Transverse colon (tissue), 3 donors: ENCODE results near the gene PHOX2B.
A peak's percentile ranks its signal among the peaks of the same experiment; 100 is the strongest.

ENCODE experiments used
- POLR2A ChIP-seq: fragments of 450-650 bp; IDR thresholded peaks from one replicate; pipeline ENCODE4 v1.6.1; 2016; ENCODE audit warnings: antibody characterized with exemption, mild to moderate bottlenecking, moderate library complexity
- TF ChIP-seq, protein P1 (sequence below), 5 experiments: fragments of 200-600 bp in 3 of 5; fragments of 450-650 bp in 2 of 5; sonication (generic) in 3 of 5; IDR thresholded peaks; 1 replicate in 2 of 5; 2 replicates in 3 of 5; pipeline ENCODE4 v1.5.1; 2016 to 2017; ENCODE audit warnings: antibody characterized with exemption in 5 of 5, inconsistent platforms in 3 of 5, mild to moderate bottlenecking in 2 of 5, moderate library complexity in 1 of 5

DNA sequence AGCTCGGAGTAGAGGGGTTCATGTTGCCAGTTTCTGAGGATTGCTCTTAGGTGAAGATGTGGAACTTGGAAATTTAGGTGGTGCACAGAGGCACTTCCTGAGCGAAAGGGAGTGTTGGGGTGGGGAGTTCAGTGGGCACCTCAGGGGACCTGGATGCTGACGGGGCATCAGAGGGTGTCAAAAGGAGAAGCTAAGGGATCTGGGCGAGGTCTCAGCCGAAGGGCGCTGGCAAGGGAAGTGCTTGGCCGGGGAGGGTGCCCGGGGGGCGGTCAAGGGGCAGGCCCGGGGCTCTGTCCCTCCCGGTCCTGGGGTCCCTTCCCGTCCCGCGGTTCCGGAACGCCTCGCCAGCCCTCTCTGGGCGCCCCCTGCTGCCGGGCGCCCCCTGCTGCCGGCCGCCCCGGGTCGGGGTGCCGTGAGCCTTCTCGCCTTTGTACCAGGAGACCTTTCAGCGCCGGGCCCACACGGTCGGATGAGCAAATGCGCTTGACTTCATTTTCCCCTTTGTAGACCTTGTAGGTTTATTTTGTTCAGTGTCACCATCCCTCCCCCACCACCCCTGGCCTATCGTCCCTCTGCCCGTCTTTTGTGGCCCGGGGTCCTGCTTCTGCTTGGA, 3.0 kb upstream of the PHOX2B start:
- TF ChIP-seq, protein P1, sequence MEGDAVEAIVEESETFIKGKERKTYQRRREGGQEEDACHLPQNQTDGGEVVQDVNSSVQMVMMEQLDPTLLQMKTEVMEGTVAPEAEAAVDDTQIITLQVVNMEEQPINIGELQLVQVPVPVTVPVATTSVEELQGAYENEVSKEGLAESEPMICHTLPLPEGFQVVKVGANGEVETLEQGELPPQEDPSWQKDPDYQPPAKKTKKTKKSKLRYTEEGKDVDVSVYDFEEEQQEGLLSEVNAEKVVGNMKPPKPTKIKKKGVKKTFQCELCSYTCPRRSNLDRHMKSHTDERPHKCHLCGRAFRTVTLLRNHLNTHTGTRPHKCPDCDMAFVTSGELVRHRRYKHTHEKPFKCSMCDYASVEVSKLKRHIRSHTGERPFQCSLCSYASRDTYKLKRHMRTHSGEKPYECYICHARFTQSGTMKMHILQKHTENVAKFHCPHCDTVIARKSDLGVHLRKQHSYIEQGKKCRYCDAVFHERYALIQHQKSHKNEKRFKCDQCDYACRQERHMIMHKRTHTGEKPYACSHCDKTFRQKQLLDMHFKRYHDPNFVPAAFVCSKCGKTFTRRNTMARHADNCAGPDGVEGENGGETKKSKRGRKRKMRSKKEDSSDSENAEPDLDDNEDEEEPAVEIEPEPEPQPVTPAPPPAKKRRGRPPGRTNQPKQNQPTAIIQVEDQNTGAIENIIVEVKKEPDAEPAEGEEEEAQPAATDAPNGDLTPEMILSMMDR (IDR thresholded peaks at IDR 0.05) = peak in 1 of 5 experiments; percentile 13
- no peak for TF ChIP-seq POLR2A
